GM19467 (cell line): ENCODE data around the gene FBXO8.

Source experiments
- ATAC-seq: cut with Tn5 transposase; IDR thresholded peaks from one replicate; pipeline ENCODE4 v1.9.1; 2021; ENCODE audit warnings: mild to moderate bottlenecking, moderate library complexity; ENCODE audit not compliant: unreplicated experiment

FBXO8 gene

DNA sequence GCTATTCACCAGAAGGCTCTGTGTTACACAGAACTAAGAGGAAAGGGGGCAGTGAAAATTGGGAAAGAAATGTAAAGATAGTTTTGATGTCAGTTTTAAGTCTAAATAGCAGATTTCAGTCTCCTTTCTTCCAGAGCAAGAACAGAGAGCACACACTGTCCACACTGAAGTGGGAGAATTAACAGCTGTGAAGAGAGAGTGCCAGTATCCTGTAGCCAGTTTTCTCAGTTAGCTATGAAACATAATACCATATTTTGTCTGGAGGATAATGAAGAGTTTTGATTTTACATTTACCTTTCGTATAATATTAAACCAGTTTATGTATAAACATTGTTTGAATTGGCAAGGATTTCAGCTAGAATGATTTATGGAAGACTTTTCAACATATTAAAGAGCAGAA, 35.1 kb downstream of the FBXO8 start:
- ATAC-seq = no peak

DNA sequence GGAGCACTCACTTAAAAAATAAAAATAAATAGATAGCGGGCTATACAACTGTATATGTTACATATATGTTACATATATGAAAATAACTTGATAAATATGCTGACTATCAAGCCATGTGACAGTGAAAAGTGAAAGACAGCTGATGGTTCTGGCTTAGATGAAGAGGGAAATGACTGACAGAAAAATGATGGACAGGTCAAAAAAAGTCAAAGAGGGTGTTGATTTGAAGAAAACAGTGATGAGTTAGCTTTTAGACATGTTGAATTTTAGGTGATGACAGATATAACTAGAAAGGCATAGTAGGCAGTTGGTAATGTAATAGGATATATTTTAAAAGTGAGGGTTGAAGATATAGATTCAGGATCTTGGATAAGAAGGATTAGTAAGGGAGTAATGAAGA, 37.8 kb downstream of the FBXO8 start:
- no peak for ATAC-seq

DNA sequence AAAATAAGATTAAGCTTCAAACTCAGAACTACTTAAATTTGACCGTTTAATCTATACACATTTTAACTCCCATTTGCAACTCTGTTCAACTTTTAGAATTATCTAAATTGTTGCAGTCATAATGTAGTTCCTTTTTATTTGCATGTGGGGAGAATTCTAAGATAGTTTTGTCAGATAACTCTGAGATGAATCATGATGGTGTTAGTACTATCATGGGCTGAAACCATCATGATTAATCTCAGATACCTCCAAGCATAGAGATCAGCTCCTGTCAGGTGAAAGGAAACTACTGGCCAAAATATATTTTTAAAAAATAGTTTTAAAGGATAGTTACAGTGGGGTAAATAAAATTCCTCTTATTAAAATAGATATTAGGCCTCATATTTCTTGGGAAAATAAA, 39.0 kb downstream of the FBXO8 start:
- no peak for ATAC-seq

DNA sequence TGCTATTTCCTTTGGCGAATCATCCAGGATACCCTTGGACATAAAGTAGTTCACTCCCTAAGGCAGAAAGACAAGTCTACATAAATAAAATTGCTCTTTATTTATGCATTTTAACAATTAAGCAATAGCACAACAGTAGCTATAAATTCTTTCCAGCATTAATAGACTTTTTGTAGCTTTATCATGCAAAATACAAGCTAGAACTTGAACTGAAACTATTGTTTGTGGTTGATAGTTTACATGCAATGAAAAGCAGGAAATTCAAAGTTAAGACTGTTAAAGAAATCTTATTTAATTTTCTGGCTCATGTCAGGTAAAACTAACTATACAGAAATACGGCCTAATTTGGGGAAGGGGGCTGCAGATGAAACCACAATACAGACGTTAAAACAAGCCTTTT, 42.3 kb downstream of the FBXO8 start:
- no peak for ATAC-seq

DNA sequence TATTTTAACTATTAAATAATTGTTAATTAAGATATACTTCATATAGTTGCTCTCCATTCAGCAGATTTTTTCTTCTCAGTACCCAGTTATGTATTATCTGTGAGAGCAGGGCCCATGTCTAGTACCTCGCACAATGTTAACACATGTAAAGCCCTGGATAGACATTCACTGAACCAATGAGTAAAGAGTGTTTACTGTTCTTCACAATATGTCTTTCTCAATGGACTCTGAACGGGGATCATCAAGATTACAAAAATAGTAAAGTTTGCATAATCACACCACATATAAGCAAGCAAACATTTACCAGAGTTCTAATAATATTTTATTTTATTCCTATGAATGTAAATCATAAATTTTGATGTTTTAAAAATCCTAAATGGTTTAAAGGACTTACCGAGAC, 47.1 kb downstream of the FBXO8 start:
- ATAC-seq = no peak

DNA sequence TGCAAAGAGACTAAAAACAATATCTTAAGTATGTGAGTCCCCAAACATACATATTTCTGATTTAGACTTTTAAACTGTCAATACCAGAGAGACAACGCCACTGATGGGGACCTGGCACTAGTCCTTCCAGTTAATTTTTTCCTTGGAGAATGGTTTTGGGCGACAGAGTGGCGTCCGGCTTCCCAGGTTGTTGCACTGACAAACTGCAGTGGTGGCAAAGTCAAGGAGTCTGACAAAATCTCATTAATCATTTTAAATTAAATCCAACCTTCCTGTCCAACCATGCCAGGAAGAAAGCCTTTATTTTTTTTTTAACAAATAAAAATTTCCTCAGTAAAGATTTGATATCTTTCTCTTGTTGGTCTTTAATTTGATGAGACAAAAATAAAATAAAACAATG, 52.8 kb downstream of the FBXO8 start:
- ATAC-seq = no peak

DNA sequence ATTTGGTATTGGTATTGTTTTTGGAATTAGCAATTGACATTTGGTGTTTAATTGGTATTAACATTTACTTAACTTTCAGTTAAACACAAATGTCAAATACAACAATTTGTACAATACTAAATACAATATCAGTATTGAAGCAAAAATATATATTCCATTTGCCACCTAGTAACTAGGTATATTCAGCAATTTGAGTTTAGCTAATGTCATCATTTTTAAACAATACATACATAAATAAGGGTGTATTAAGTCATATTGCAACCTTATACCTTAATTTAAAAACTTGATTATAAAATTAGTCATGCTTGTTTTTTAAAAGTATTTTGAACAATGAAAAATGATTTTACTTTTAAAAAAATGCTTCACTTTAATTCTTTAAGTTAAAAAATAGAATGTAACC, 53.3 kb downstream of the FBXO8 start:
- no peak for ATAC-seq

DNA sequence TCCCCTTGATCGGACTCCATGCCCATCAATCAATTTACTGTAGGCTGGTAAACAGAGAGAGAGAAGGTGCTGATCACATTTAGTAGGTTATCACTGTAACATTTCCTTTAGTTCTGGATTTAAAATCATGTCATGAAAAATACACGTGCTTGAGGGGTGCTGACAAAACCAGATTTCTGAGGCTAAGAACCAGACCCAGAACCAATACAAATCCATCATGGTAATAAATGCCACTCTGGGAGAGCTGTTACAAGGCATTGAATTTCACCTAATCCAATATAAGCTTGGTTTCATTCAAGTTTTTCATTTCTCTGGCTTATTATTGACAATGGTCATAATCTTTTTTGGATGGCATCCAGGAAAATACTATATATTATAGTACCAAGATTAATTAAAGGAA, 54.5 kb downstream of the FBXO8 start:
- ATAC-seq = no peak

DNA sequence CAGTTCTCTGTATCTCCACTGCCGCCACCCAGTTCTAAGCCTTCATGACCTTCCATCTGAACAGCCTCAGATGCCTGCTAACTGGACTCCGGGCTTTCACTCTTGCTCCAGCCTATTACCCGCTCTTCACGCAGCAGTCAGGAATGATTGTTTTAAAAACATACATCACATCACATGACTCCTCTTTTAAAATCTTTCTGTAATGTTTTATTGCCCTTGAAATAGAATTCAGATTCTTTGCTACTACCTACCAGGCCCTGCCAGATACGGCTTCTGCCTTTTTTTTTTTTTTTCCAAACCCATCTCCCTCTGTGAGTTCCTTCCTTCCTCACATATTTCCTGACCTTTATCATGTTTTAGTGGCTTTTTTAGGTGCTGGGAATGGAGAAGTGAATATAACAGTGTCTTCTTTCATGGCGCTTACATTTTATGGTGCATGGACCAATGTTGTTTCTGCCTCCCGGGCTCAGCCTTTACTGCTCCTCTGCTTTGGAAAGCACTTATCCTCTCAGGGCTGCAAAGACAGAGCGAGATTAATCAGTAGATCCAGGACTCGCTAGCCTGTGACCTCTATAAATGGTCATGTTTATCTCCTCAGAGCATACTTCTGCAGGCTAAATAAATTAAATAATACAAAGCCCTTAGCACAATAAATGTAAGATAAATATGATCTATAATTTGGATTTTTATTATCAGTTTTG, 58.0 kb downstream of the FBXO8 start:
- no peak for ATAC-seq

DNA sequence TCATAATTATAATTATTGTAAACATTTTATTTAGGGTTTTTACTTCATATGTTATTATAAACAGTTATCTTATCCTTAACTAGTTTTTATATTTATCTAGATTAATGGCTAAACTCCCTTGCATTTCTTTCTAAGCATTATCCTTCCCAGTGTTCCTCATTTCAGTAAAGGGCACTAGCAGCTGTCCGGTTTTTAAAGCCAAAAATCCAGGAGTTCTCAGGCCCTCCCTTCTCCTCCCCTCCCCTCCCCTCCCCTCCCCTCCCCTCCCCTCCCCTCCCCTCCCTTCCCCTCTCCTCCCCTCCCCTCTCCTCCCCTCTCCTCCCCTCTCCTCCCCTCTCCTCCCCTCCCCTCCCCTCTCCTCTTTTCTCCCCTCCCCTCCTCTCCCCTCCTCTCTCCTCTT, 58.9 kb downstream of the FBXO8 start:
- no peak for ATAC-seq

DNA sequence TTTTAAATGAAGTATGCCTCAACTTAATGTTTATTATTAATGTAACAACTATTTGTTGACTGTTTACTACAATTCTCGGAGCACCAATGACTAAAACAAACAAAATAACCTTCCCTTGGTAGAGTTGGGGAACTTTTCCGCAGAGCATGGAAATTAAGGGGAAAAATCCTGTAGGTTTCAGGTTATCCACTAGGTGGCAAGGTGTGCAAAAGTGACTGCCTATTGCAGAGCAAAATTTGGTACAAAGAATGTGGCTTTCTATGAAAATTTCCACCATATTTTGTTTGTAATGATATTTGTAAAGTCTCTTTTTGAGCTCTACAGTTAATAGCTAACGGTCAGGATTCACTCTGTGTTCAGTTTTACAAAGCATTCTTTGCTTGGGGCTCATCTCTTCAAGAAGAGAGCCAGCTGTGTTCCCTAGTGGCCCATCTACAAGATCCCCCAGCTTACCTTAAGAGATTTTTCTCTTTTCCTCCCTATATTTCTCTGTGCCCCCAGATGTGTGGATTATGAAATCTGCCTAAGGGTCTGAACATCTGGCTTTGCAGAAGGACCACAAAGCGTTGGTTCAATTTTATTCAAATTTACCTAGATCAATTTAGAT, 61.1 kb downstream of the FBXO8 start:
- peak; percentile 70 for ATAC-seq

DNA sequence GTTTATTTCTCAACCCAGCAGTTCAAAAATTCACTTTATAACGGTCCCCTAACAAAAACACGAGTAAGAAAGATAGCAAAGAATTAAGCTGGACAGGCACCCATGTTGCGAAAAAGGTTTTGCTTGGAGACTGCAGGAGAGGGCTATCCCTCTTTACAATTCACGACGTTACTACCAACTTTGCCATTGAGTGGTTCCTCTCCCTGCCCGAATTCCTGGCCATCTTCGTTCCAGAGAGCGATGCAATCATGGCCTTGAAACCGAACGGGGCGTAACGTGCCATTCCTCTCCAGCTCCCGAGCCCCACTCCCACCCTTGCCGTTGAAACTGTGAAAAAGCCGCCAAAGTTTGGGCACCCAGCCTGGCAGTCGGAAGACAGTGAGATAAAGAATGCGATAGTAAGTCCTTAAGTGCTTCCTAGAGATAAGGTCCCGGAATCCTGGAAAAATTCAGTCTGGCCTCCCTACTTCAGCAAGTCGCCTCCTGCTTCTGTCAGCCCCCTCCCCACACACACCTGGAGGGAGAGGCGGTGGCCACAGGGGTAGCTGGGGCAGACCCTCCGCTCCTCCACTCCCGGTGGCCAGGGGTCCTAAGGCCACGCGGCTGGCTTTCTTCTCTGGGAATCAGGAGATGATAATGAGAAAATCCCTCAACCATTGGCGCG, 65.2 kb downstream of the FBXO8 start:
- no peak for ATAC-seq

DNA sequence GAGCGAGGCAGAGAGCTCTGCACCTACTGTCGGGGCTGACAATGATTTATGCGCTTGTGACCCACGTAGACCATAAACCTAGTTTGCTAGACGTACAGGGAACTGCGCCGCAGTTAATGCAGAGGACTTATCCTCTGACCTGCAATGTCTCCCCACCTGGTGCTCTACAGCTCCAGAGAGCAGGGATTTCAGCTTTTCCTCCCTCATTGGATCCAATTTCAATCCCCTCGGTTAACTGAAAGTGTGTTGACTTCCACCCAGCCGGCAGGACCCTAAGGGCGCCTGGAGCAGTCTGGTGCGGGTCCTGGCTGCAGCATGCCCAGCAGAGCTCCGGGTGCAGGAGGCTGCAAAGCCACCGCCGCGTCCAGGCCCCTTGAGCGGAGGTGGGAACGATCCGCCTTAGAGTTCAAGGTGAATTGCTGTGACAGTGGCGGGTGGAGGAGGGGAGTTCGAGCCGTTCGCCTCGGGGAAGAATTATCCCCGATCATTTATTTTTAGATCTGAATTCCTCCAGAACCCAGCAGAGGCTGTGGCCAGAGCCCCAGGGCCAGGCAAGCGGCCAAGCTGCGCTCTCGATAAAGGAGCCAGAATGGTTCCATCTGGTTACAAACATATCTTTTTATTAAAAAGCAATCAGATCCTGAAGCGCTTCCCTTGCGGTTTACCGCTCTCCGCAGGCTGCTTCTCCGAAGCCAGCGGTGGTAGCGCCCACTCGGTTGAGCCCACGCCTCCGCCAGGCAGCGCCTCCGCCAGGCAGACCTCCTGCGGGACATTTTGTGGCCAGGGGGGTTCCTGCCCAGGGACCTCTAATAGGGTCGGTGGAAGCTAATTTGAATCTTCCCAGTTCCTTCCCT, 66.0 kb downstream of the FBXO8 start:
- ATAC-seq = no peak

DNA sequence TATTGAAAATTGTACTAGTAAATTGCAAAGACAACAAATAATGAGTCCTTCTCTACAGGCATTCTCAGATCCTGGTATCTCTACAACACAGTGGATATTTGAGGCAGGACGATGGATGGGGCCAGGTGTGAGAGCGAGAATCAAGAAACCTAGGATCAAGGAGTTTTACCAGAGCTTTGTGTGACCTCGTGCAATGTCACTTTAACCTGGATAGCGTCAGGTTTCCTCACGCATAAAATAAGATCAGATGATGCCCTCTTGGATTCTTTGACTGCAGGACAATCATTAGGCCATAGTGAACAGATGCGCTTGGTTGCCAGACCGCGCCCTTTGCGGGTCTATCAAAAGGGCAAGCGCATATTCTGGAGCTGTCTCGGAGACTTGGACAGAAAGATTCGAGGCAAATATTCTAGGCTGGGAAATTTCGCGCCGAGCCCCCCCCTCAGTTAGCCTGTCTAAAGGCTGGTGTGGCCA, 66.6 kb downstream of the FBXO8 start:
- no peak for ATAC-seq

DNA sequence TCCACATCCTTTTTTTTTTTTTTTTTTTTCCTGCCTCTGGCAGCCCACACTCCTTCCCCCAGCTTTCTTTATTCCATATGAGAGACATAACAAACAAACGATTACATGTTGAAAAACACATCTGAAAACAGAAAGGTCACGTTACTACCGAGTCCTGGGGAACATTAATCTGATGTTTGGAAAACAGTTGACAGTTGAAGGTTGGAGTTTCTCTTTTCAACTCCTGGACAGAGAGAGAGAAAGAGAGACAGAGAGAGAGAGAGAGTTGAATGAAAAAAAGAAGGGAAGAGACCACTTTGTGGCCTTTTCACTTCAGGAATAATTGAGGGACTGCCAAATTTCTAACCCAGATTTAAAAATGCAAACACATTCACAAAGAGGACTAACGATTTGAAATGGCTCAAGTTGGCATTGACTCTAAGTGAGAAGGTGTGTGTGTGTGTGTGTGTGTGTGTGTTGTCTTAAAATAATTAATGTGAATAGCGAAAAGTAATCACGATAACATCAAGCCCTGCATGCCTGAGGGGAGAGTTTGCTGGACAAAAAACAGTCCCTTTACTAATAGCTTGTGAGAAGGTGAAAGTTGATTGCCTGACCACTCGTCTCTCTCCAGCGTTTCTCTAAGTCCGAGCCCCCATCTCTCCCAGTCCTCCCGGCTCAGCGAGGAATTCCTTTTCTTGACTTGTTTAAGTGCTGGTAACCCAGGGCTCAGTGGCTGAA, 67.3 kb downstream of the FBXO8 start:
- no peak for ATAC-seq

DNA sequence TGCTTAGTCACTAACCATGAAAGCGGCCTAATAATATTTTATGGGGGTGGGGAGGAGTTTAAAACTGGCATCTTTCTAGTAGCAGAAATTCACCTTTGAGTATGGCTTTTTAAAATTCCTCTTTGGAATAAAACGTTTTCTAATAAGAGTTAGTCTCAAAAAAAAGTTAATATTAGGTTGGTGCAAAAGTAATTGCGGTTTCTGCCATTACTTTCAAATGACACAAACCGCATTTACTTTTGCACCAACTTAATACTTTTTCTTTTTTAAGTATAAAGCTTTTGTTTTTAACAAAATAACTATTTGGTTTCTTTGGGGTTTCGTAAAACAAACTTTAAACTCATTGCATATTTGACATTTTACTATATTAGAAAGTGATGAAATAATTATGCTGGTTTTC, 68.4 kb downstream of the FBXO8 start:
- no peak for ATAC-seq

DNA sequence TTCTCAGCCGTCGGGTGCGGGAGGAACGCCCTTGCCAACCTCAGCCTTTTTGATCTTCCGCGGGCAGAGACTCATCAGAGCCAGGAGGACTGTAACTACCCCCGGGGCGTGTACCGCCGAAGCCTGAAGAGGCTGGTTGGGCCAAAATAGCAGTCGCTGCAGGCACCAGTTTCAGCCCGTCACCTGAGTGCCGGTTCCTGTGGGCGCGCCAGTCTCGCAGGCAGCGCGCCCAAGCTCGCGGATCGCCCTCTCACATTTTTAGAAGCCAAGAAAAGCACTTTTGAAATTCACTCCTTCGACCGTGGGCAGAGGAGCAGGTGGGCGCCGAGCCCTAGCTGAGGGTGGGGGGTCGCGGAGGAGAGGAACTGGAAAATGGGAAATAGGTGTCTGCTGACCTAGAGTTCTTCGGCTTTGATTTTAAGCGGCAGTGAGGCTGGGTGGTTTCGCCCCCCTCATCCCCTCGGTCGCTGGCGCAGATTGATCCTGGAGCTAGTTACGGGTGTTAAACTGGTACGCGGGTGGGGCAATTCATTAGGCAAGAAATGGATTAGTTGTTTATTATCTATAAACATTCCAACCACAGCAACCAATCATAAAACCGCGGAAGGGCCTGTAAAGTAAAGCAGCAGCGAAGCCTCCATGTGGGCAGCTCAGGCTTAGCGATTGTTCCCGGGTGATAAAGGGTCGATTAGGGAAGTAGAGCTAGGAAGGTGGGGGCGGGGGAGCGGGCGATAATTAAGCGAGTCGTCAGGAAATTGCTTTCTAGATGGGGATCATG, 69.2 kb downstream of the FBXO8 start:
- ATAC-seq = no peak

DNA sequence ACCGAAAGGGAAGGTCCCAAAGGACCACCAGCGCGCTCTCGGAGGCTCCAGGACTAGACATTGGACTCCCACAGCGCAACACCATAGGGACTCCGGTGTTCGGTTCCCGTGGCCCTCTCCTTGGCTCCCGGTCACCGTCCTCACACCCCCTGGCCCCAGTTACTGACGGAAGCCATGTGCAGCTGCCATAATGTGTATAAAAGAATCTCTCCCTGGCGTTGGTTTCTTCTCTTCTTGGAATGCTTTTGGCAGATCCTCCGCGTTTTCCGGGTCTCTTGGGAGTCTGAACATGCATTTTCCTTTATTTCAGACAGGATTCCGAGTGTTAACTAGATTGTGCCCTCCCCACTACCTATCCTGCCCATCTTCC, 69.8 kb downstream of the FBXO8 start:
- no peak for ATAC-seq

DNA sequence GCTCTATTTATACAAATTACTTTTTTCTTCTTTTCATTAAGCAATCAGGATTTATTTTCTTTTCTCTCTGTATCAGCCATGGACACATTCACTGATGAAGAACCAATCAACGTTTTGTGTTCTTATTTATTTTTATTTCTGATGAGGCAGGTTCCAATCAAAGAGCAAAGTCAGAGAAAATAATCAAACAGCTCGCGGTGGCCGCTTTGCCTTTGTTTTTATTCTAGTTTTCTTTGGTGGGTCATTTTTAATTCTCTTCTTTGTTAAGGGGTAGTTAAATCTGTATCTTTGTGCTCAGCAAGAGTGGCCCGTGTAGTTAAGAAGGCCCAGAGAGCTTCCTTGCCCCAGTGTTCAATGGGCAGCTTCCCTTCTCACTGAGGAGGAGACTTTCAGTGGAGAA, 71.4 kb downstream of the FBXO8 start:
- ATAC-seq = no peak

DNA sequence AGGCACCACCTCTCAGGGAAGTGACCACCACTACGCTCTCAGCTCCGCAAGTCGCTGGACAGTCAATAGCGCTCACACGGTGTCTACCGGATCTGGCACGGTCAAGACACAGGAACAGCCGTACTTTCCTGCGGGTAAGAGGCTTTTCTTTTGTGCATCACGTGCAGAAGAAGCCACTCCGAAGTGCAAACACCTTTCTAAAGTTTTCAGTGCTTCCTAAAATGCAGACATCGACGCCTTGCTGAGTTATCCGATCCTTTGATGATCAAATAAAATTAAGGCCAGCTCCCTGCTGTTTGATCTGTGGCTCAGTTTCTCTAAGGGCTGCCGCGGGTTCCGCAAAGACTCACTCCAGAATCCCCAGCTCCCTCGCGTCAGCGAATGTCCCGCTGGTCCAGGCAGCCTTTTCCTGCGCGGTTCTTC, 71.8 kb downstream of the FBXO8 start:
- ATAC-seq = no peak
